T-helper 2 cell (primary cell): ENCODE results near the gene MYLK4.

Experiments used
- DNase-seq, 5 experiments: peaks; one replicate each; pipeline versions ENCODE4 v3.0.0 to v3.0.0-alpha.2; 2012 to 2022

Gene MYLK4

DNA sequence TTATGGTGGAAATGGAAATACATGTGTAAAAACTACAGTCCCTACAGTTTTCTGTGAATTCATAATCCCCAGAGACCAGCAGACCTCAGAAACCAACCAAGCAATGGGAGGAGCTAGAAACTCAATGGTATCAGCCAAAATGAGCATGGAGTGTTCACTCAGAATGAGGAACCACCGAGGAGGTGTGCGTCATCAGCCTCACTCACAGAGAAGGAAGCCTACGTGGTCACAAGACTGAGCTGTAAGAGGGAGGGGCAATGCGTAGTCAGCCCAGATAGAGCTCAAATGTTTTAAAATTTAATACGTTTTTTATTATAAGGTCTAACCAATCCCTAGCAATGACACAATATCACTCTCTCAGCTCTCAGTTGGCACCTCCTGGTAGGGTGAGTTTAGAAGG lies 17.4 kb downstream of the MYLK4 start:
- peak in 1 of 5 experiments; percentile 66 for DNase-seq

GRCh38 chr6:2732503-2733089 lies 18.1 kb downstream of the MYLK4 start:
- no peak for DNase-seq

GRCh38 chr6:2731281-2731909 lies 19.3 kb downstream of the MYLK4 start:
- DNase-seq: no peak

DNA sequence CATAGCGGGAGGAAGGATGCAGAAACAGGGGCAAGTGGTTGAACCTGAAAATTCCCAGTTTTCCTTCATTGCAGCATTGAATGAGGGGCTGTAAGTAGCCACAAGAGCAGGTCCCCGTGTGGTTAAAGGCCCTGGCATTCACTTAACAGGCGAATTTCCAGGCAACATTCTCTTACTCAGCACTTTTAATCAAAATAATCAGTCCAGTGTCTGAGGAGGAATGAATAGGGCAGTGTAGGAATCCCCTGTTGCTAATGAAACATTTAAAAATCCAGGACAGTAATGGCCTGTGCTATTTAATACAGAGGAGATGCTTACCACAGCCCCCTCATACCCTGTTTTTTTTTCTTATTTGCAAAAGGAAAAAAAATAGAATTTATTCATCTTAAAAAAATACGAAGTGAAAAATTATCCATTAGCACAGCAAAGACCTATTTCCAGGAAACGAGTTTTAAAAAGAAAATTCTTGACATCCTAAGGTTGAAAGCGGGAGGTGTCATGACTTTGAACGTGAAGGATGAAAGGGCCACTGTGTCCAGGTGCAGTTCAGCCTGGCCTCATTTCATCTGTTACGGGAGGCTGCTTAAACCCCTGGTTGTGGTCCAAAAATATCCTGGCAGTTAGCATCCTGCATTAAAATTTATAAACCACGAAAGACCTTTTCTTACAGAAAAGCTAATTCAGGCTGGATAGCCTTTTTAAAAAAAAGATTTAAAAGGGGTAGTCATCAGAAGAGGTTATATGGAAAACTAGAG lies 20.2 kb downstream of the MYLK4 start:
- DNase-seq: no peak

DNA sequence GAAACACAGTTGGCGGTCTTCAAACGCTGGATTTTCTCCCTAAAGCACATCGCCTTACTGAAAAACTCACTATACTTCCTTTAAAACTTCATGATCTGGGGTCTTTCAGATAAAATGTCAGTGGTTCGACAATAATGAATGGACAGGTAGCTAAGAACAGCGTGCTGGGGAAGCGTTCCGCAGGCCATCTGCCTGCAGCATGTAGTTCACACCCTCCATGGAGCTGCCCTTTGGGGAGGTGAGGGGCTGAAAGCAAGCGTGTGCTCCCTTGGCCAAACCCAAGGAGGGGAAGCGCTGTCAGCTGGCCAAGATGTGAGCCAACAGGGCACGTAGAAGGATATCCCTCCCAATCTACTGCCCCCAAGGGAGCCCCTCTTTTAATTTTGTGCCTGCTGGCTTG lies 20.8 kb downstream of the MYLK4 start:
- no peak for DNase-seq

- DNase-seq: no peak
Observed at GRCh38 chr6:2725999-2726567, 24.6 kb downstream of the MYLK4 start.

DNA sequence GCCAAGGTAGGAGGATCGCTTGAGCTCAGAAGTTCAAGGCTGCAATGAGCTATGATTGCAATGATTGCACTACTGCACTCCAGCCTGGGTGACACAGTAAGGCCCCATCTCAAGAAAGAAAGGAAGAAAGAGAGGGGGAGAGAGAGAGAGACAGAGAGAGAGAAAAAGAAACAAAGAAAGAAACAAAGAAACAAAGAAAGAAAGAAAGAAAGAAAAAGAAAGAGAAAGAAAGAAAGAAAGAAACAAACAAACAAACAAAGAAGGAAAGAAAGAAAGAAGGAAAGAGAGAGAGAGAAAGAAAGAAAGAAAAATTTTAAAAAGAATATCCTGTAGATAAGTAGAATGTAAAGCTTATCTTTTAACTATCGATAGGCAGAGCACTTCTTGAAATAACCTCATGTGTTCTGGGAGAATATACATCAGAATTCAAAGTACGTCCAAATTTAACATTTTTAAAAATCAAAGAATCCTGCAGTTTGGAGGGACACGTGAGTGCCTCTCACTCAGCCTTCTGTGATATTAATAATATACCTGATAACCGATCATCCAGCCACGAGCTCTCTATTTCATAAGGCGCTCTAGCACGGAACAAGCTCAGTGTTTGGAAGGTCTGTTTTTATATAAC lies 25.2 kb downstream of the MYLK4 start:
- no peak for DNase-seq

GRCh38 chr6:2721219-2721618 lies 29.5 kb downstream of the MYLK4 start:
- DNase-seq: no peak

- no peak for DNase-seq
Observed at GRCh38 chr6:2719093-2719455, 31.6 kb downstream of the MYLK4 start.

DNA sequence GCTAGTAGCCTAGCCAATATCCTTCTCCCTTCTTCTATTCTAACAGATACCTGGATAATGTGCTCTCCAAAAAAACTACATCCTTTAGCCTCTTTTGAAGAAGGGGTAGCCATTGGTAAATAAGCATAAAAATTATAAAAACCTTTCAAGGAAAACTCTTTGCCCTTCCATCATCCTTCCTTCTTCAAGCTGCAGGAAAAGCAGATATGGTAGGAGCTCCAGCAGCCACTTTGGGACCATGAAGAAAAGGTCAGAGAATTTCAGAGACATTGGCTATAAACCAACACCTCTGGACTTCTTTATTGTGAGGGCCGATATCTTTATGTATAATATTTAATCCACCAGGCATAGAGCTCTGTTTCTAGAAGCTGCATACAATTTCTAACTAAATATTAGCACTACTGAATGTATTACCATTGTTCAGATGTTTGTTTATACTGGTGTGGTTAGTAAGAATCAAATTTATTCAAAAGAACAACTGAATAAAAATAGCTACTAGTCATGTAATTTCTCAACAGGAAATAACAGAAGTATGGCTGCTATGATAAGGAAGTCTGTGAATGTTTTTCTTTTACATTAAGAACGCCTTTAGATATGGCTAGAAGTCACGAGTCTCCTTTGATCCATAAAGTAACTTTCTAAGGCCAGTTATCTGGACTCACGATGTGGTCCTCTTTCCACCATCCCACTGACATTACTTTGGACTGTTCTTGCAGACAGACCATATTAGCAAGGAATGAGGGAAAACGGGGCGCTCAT lies 32.2 kb downstream of the MYLK4 start:
- no peak for DNase-seq

- no peak for DNase-seq
Observed at GRCh38 chr6:2716936-2717700, 33.6 kb downstream of the MYLK4 start.

DNA sequence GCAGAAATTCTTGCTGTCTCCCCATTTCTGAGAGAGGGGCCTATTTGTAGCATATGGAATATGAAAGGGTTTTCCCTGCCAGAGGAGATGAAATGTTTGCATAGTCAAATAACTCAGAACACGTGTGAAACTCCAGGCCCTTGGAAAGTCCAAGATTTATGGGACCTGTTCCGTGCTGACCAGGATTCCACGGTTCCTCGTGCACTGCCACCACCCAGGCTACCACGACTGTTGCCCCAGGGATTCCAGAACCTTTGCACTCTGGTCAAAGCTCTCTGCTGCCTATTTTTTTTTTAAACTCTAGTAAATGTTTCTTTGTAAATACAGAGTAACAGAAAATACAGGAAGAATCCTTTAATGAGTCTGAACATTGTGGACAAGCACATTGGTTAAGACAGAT lies 35.0 kb downstream of the MYLK4 start:
- DNase-seq: no peak

DNA sequence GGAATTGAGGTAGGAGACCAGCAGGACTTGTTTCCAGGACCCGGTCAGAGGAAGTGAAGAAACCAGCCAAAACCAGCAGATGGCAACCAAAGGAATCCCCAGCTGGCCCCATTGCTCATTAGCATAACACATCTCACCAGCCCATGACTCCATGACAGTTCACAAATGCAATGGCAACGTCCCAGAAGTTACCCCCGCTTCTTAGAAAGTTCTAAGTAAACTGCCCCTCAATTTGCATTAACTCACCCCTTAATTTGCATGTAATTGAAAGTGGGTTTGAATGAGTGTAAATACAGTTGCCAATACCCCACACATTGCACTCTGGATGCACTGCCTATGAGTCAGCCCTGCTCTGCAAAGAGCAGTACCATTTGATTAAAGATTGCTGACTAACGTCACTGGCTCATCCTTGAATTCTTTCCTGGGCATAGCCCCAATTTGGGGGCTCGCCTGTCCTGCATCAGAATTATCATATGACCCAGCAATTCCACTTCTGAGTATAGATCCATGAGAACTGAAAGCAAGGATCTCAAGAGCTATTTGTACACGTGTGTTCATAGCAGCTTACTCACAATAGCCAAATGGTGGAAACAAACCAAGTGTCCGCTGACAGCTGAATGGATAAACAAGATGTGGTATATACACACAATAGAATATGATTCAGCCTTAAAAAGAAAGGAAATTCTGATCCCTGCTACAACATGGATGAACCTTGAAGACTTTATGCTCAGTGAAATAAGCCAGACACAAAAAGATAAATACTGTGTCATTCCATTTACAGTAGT lies 36.4 kb downstream of the MYLK4 start:
- DNase-seq: no peak

GRCh38 chr6:2713473-2714110 lies 37.1 kb downstream of the MYLK4 start:
- no peak for DNase-seq

DNA sequence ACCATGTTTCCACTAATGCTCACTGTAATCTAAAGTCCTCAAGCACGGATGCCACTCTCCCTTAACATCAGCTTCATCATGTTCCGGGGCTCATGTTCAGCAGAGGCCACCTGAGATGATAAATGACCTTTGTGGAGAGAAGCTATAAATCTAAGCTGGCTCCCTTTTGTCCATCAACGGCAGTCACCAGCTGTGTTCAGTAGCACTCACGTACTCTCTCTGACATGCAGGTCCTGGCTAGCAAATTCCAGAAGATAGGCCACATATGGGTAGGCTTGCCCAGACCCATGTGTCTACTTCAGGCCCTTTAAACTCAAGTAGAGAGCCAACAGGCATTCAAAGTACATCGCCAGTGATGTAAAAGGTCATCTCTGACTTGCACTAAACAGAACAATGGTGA lies 38.6 kb downstream of the MYLK4 start:
- DNase-seq: no peak

- no peak for DNase-seq
Observed at GRCh38 chr6:2710412-2710811, 40.3 kb downstream of the MYLK4 start.

DNA sequence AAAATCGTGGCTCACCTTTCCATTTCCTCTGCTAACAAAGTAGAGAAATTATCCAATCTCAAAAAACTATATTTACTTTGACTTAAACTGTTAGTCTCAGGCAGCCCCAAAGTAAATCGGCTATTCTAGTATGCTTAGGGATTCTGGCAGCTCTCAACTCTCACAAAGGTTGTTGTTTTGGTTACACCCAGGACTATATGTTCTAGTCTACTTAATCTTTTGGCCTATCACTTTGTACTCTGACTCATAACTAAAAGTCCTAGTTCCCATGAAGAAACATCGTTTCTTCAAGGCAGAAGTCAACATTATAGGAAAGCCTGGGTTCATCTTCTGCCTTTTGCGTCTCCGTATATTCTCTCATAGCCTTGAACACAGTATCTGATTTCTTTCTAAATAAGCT lies 42.3 kb downstream of the MYLK4 start:
- no peak for DNase-seq

DNA sequence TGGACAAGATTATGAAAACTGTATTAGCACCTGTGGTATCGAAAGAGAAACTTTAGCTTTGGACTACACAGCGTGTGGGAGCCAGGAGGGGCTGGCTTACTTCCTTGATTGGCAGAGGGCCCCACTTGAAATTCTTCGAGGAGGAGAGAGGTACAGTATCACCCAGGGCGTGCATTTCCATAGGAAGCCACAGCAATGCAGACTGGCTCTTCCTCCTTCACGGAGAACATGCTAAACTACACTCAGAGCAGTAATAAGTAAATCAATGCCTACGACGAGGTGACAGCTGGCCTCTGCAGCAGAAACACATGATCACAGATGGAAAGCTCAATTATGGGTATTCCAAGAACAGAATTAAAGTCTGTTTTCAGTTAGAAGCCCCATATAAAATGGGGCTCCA lies 44.2 kb downstream of the MYLK4 start:
- no peak for DNase-seq

DNA sequence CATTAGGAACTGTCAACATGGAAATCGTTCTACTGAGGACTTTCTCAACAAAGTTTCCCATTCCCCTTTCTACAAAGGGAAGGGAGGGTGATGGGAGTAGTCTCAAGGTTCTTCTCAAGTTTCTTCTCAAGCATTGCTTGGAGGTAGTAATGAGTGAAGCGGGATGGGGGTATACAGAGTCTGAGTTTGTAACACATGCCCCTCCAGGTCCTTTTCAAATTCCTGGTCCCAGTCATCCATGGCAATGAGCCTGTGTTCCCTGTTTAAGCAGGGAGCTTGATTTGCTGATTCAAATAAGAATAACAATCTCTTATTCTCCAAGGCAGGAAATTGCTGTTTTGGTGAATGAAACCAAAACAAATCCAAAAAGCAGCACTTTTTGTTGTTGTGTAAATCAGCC lies 45.5 kb downstream of the MYLK4 start:
- no peak for DNase-seq

GRCh38 chr6:2697291-2697690 lies 53.4 kb downstream of the MYLK4 start:
- DNase-seq: no peak
